GM18517 (cell line): ENCODE results near the gene GLYATL1B.
"Not testable (repeated sequence)": the region's sequence is repeated elsewhere in the genome, so short reads cannot be mapped to it uniquely, and the experiment has no call there.

ENCODE experiments used
- ATAC-seq: cut with Tn5 transposase; IDR thresholded peaks from one replicate; pipeline ENCODE4 v1.9.1; 2021; ENCODE audit warnings: mild to moderate bottlenecking, moderate library complexity; ENCODE audit not compliant: unreplicated experiment

The GLYATL1B gene

GRCh38 chr11:59086007-59086406, at the start of gene GLYATL1B:
Gene GLYATL1B (plus strand): TSS chr11:59086307. CDS start chr11:59086307, 0 bp downstream.
- not testable (repeated sequence) for ATAC-seq

GRCh38 chr11:59036542-59036941, 49.6 kb upstream of the GLYATL1B start:
- not testable (repeated sequence) for ATAC-seq

GRCh38 chr11:59037434-59037833, 48.7 kb upstream of the GLYATL1B start:
- not testable (repeated sequence) for ATAC-seq

GRCh38 chr11:59040607-59041006, 45.5 kb upstream of the GLYATL1B start:
- ATAC-seq = no peak

GRCh38 chr11:59051383-59051782, 34.7 kb upstream of the GLYATL1B start:
- ATAC-seq = peak; percentile 66

GRCh38 chr11:59052355-59052754, 33.8 kb upstream of the GLYATL1B start:
- ATAC-seq = not testable (repeated sequence)

GRCh38 chr11:59053387-59053786, 32.7 kb upstream of the GLYATL1B start:
- ATAC-seq = peak; percentile 62

GRCh38 chr11:59058120-59059033, 27.7 kb upstream of the GLYATL1B start:
- ATAC-seq = peak; percentile 95

- not testable (repeated sequence) for ATAC-seq
Observed at GRCh38 chr11:59060096-59060495, 26.0 kb upstream of the GLYATL1B start.

GRCh38 chr11:59062602-59063529, 23.2 kb upstream of the GLYATL1B start:
- ATAC-seq = no peak

- ATAC-seq = not testable (repeated sequence)
Observed at GRCh38 chr11:59063996-59064727, 21.9 kb upstream of the GLYATL1B start.

- ATAC-seq = no peak
Observed at GRCh38 chr11:59069087-59069486, 17.0 kb upstream of the GLYATL1B start.

- ATAC-seq = peak; percentile 97
Observed at GRCh38 chr11:59076876-59077571, 9.1 kb upstream of the GLYATL1B start.

GRCh38 chr11:59078435-59078834, 7.7 kb upstream of the GLYATL1B start:
- ATAC-seq = no peak

GRCh38 chr11:59079086-59079485, 7.0 kb upstream of the GLYATL1B start:
- ATAC-seq = no peak

GRCh38 chr11:59080421-59080820, 5.7 kb upstream of the GLYATL1B start:
- not testable (repeated sequence) for ATAC-seq

GRCh38 chr11:59081430-59082020, 4.6 kb upstream of the GLYATL1B start:
- ATAC-seq = not testable (repeated sequence)

GRCh38 chr11:59088162-59088561, 2.1 kb downstream of the GLYATL1B start:
- ATAC-seq = no peak

- not testable (repeated sequence) for ATAC-seq
Observed at GRCh38 chr11:59093576-59093975, 7.5 kb downstream of the GLYATL1B start.

GRCh38 chr11:59095225-59095624, 9.1 kb downstream of the GLYATL1B start:
- peak; percentile 92 for ATAC-seq
